H1 (cell line): Measurements from ENCODE around the gene FRMPD2. TPM values are rescaled to one million over a fixed set of nuclear protein-coding genes. Genes with fewer than 3 reads are reported as not detected.
A peak's percentile ranks its signal among the peaks of the same experiment; 100 is the strongest.

Source experiments
- CTCF ChIA-PET: fragments of 300-600 bp; sonication (Branson Sonifier 250); formaldehyde crosslinking; loops from one replicate; lab custom pipeline; 2021; ENCODE audit not compliant: partially characterized antibody; lab: Charles Lee
- POLR2A ChIA-PET: fragments of 300-600 bp; sonication (Branson Sonifier 250); formaldehyde crosslinking; loops from one replicate; lab custom pipeline; 2021; ENCODE audit warnings: inconsistent platforms; ENCODE audit not compliant: partially characterized antibody; lab: Charles Lee
- DNase-seq, 2 experiments: peaks; one replicate each; pipeline versions ENCODE4 v3.0.0 to v3.0.0-alpha.2; 2010 to 2022; ENCODE audit warnings: low spot score in 2 of 2, low read depth in 1 of 2, mixed read lengths in 1 of 2
- FAIRE-seq: peaks from 2 replicates; lab custom pipeline; 2011; peaks lifted over from hg19 to GRCh38; lab: Jason Lieb, UNC
- H2AFZ ChIP-seq: 2 replicates; pipeline ENCODE4 v1.8.1; 2012; ENCODE audit warnings: low read length, inconsistent platforms
- H2AK5ac ChIP-seq: 2 replicates; pipeline ENCODE4 v1.6.1; 2013; ENCODE audit warnings: low read depth, low read length
- H2BK120ac ChIP-seq: replicated peaks from 2 replicates; pipeline ENCODE3; 2013; ENCODE audit warnings: low read depth, low read length, inconsistent platforms
- H2BK12ac ChIP-seq: 2 replicates; pipeline ENCODE4 v1.6.1; 2013; ENCODE audit warnings: low read depth, low read length
- H2BK15ac ChIP-seq: 2 replicates; pipeline ENCODE4 v1.6.1; 2013; ENCODE audit warnings: low read length
- H2BK20ac ChIP-seq: 2 replicates; pipeline ENCODE4 v1.6.1; 2013; ENCODE audit warnings: low read length
- H2BK5ac ChIP-seq: 2 replicates; pipeline ENCODE4 v1.6.1; 2013; ENCODE audit warnings: low read depth, low read length
- H3K14ac ChIP-seq: 2 replicates; pipeline ENCODE4 v1.6.1; 2013; ENCODE audit warnings: inconsistent platforms; ENCODE audit not compliant: insufficient read length
- H3K18ac ChIP-seq: 2 replicates; pipeline ENCODE4 v1.6.1; 2013; ENCODE audit warnings: low read length; ENCODE audit errors: extremely low read depth
- H3K23ac ChIP-seq: 2 replicates; pipeline ENCODE4 v1.6.1; 2013; ENCODE audit warnings: inconsistent platforms; ENCODE audit not compliant: insufficient read length
- H3K23me2 ChIP-seq: 2 replicates; pipeline ENCODE4 v1.6.1; 2013; ENCODE audit warnings: low read depth, low read length
- H3K27ac ChIP-seq: 2 replicates; pipeline ENCODE4 v1.6.1; 2011; ENCODE audit warnings: low read depth, low read length, inconsistent platforms
- H3K27me3 ChIP-seq, 4 experiments: replicated peaks in 1 of 4; 1 replicate in 1 of 4; 2 replicates in 3 of 4; pipeline versions ENCODE4 v1.6.1 to v1.8.1; 2011 to 2013; ENCODE audit warnings: low read length in 3 of 4, mild to moderate bottlenecking in 3 of 4, inconsistent platforms in 2 of 4, mixed read lengths in 2 of 4, moderate library complexity in 1 of 4; ENCODE audit not compliant: control insufficient read depth in 3 of 4, insufficient read depth in 3 of 4; ENCODE audit errors: extremely low read depth in 1 of 4
- H3K36me3 ChIP-seq, 4 experiments: 2 replicates each; pipeline versions ENCODE4 v1.6.1 to v1.8.1; 2011 to 2013; ENCODE audit warnings: mild to moderate bottlenecking in 4 of 4, low read length in 3 of 4, moderate library complexity in 2 of 4, control low read depth in 1 of 4, inconsistent platforms in 1 of 4; ENCODE audit not compliant: insufficient read depth in 4 of 4, control insufficient read depth in 2 of 4
- H3K4ac ChIP-seq: replicated peaks from 2 replicates; pipeline ENCODE3; 2013; ENCODE audit warnings: low read length, low read depth, mixed read lengths, inconsistent platforms; ENCODE audit not compliant: insufficient read length
- H3K4me1 ChIP-seq, 4 experiments: replicated peaks in 1 of 4; 1 replicate in 1 of 4; 2 replicates in 3 of 4; pipeline versions ENCODE4 v1.6.1 to v1.8.1; 2011 to 2013; ENCODE audit warnings: low read length in 3 of 4, inconsistent platforms in 2 of 4, mixed read lengths in 1 of 4; ENCODE audit not compliant: insufficient read depth in 4 of 4, control insufficient read depth in 3 of 4
- H3K4me2 ChIP-seq, 2 experiments: 2 replicates each; pipeline versions ENCODE4 v1.6.1 to v1.8.1; 2011 to 2013; ENCODE audit warnings: low read depth in 2 of 2, low read length in 2 of 2, control low read depth in 1 of 2, inconsistent platforms in 1 of 2, mild to moderate bottlenecking in 1 of 2; ENCODE audit not compliant: insufficient read depth in 1 of 2
- H3K4me3 ChIP-seq, 4 experiments: fragments of 200-600, 300-600 bp in 1 of 4; sonication (generic), shearing (Covaris generic), sonication (Bioruptor Twin) in 1 of 4; 2 replicates each; pipeline versions ENCODE4 v1.5.1 to v1.8.1; 2011 to 2016; ENCODE audit warnings: low read length in 4 of 4, low read depth in 3 of 4, control low read depth in 2 of 4, inconsistent platforms in 2 of 4, mild to moderate bottlenecking in 2 of 4, mixed read lengths in 1 of 4, moderate library complexity in 1 of 4; ENCODE audit not compliant: insufficient read depth in 2 of 4; ENCODE audit errors: extremely low read depth in 1 of 4
- H3K56ac ChIP-seq: replicated peaks from 2 replicates; pipeline ENCODE3; 2013; ENCODE audit warnings: low read depth, mild to moderate bottlenecking, mixed read lengths, low read length, inconsistent platforms; ENCODE audit not compliant: insufficient read length
- H3K79me1 ChIP-seq: 2 replicates; pipeline ENCODE4 v1.6.1; 2013; ENCODE audit warnings: low read depth, low read length, control low read depth
- H3K79me2 ChIP-seq, 2 experiments: 2 replicates each; pipeline versions ENCODE4 v1.6.1 to v1.8.1; 2012 to 2013; ENCODE audit warnings: low read length in 2 of 2, mild to moderate bottlenecking in 2 of 2, inconsistent platforms in 1 of 2; ENCODE audit not compliant: insufficient read depth in 2 of 2, control insufficient read depth in 1 of 2
- H3K9ac ChIP-seq, 4 experiments: replicated peaks in 1 of 4; 1 replicate in 1 of 4; 2 replicates in 3 of 4; pipeline versions ENCODE4 v1.6.1 to v1.8.1; 2011 to 2013; ENCODE audit warnings: low read depth in 3 of 4, low read length in 3 of 4, control low read depth in 2 of 4, mild to moderate bottlenecking in 2 of 4, moderate library complexity in 2 of 4, inconsistent platforms in 1 of 4; ENCODE audit errors: extremely low read depth in 1 of 4
- H3K9me3 ChIP-seq, 2 experiments: 2 replicates each; pipeline versions ENCODE4 v1.6.1 to v1.8.1; 2012 to 2013; ENCODE audit warnings: mild to moderate bottlenecking in 2 of 2, moderate library complexity in 2 of 2, control low read depth in 1 of 2, inconsistent platforms in 1 of 2, low read depth in 1 of 2, low read length in 1 of 2, mixed read lengths in 1 of 2; ENCODE audit not compliant: insufficient read depth in 2 of 2
- H4K20me1 ChIP-seq, 2 experiments: replicated peaks in 1 of 2; 2 replicates each; pipeline versions ENCODE3 to v1.8.1; 2011 to 2013; ENCODE audit warnings: inconsistent platforms in 2 of 2, low read length in 2 of 2, mild to moderate bottlenecking in 1 of 2; ENCODE audit not compliant: insufficient read depth in 2 of 2, control insufficient read depth in 1 of 2
- H4K5ac ChIP-seq: 2 replicates; pipeline ENCODE4 v1.6.1; 2013; ENCODE audit warnings: low read length, low read depth, mixed read lengths, inconsistent platforms; ENCODE audit not compliant: insufficient read length
- H4K8ac ChIP-seq: 2 replicates; pipeline ENCODE4 v1.8.0; 2013; ENCODE audit warnings: mild to moderate bottlenecking, moderate library complexity, low read length, inconsistent platforms; ENCODE audit not compliant: insufficient read depth; ENCODE audit errors: extremely low read depth
- H4K91ac ChIP-seq: replicated peaks from 2 replicates; pipeline ENCODE3; 2013; ENCODE audit warnings: low read length, mixed read lengths, inconsistent platforms; ENCODE audit not compliant: insufficient read length
- EP300 ChIP-seq, 2 experiments: IDR thresholded peaks; 1 replicate in 1 of 2; 2 replicates in 1 of 2; pipeline ENCODE4 v1.6.1; 2011 to 2012; ENCODE audit warnings: low read depth in 2 of 2, low read length in 2 of 2, mild to moderate bottlenecking in 2 of 2, borderline replicate concordance in 1 of 2, inconsistent platforms in 1 of 2, moderate library complexity in 1 of 2
- GTF2F1 ChIP-seq: IDR thresholded peaks from 2 replicates; pipeline ENCODE4 v1.6.1; 2012; ENCODE audit warnings: low read depth, low read length, improper control_type of control experiment, borderline replicate concordance
- PHF8 ChIP-seq: fragments of 200-600 bp; sonication (generic); conservative IDR thresholded peaks from 2 replicates; pipeline ENCODE4 v1.7.1; 2012; ENCODE audit warnings: low read depth, mild to moderate bottlenecking, inconsistent platforms, low read length, moderate library complexity
- POLR2AphosphoS5 ChIP-seq: IDR thresholded peaks from 2 replicates; pipeline ENCODE4 v1.6.1; 2011; ENCODE audit warnings: low read depth, low read length
- POU5F1 ChIP-seq: IDR thresholded peaks from 2 replicates; pipeline ENCODE4 v1.6.1; 2011; ENCODE audit warnings: low read depth, mild to moderate bottlenecking, low read length, moderate library complexity
- RNF2 ChIP-seq: fragments of 200-900, 300-1000 bp; sonication (generic); IDR thresholded peaks from 2 replicates; pipeline ENCODE4 v1.7.1; 2016; ENCODE audit warnings: borderline replicate concordance, low read depth, mild to moderate bottlenecking, antibody characterized with exemption, low read length; ENCODE audit not compliant: poor library complexity, severe bottlenecking; ENCODE audit errors: missing control alignments
- SP2 ChIP-seq: IDR thresholded peaks from 2 replicates; pipeline ENCODE4 v1.6.1; 2012; ENCODE audit warnings: mild to moderate bottlenecking, low read length, inconsistent platforms
- TBP ChIP-seq: IDR thresholded peaks from 2 replicates; pipeline ENCODE4 v1.6.1; 2011; ENCODE audit warnings: low read depth, low read length, improper control_type of control experiment
- ZNF274 ChIP-seq: IDR thresholded peaks from 2 replicates; pipeline ENCODE4 v1.7.0; 2012; ENCODE audit warnings: low read length, borderline replicate concordance; ENCODE audit errors: extremely low read depth
- WGBS, 2 experiments: shearing (Covaris generic) in 1 of 2; methylation state at CpG; one replicate each; pipeline versions ENCODE4 v1.1.6 to v1.1.7; 2013 to 2015; ENCODE audit warnings: low lambda C conversion rate in 2 of 2, mixed read lengths in 2 of 2, inconsistent platforms in 1 of 2, low coverage in 1 of 2, missing lambda C conversion rate in 1 of 2; ENCODE audit not compliant: insufficient replicate concordance in 2 of 2, insufficient coverage in 1 of 2, insufficient read length in 1 of 2; ENCODE audit errors: extremely low coverage in 1 of 2, missing lambda C conversion rate in 1 of 2; 5-methylcytosine and 5-hydroxymethylcytosine counted together
- polyA plus RNA-seq, 7 experiments: library from polyadenylated mRNA; depleted of rRNA in 3 of 7; stranded (reverse) in 5 of 7; unstranded in 2 of 7; fragments of >200 nt in 5 of 7; fragments of 200-250 nt in 2 of 7; gene quantifications; 1 replicate in 5 of 7; 2 replicates in 1 of 7; 4 replicates in 1 of 7; pipeline versions ENCODE4 v1.2.1 to v1.2.3, GENCODE V29; 2011 to 2013; ENCODE audit warnings: missing spikeins in 2 of 7, mixed read lengths in 2 of 7
- total RNA-seq: library from RNA; stranded (reverse); fragmentation: NEBNext Ultra II Directional; extraction: Animal tissue kit (Norgen Biotek cat#: 25700); gene quantifications from 2 replicates; pipeline ENCODE4 v1.2.1, GENCODE V29; 2021
- TF ChIP-seq, protein P1 (sequence below): IDR thresholded peaks from 2 replicates; pipeline ENCODE4 v1.6.1; 2012; ENCODE audit warnings: low read length, inconsistent platforms

FRMPD2 gene
- total and polyA plus RNA-seq, 2 of the 8 experiments (the other 6 are each of a cell fraction or from before 2014, with no cell fraction given) = 0.07 to 0.47 TPM

DNA sequence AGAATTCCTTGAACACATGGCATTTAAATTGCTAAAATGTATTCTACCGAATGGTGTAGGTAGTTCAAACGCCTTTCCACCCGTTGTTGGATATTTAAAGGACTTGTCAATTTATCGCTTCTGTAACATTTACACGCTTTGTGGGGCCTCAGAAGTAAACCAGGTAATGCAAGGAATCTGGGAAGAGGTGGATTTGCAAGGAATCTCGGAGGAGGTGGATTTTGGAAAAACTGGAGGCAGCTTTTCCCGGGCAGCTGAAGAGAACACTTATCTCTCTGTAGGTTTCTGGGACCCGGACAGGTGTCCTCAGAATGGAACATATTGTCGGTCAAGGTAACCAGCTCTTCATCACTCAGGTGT lies 31.4 kb upstream of the FRMPD2 start:
- FAIRE-seq = no peak
- 81% methylated on average over 9 of the region's 9 CpGs; no CpG with 5 or more reads in 1 of the 2 experiments for WGBS, 2 experiments
- peak overlapping the region in 1 of 4 experiments; percentile 35; a peak in 2 of 8 replicates for H3K4me3 ChIP-seq

More for the DNA sequence above, 31.4 kb upstream of the FRMPD2 start:
- H3K79me1 ChIP-seq = no peaks in the 10 kb centered on the region; the same call in 1 of the 2 replicates
- no peak overlapping the region for H2BK5ac ChIP-seq
- H3K23ac ChIP-seq = no peak overlapping the region
- H3K18ac ChIP-seq = peak overlapping the region; percentile 51; the same call in 1 of the 2 replicates
- no peaks in the 10 kb centered on the region for H3K27me3 ChIP-seq
- peak overlapping the region; percentile 76 for H4K8ac ChIP-seq
- no peaks in the 10 kb centered on the region for H3K36me3 ChIP-seq
- no peak overlapping the region for H3K9ac ChIP-seq
- no peak overlapping the region for H3K56ac ChIP-seq
- H2BK12ac ChIP-seq = no peak overlapping the region; the same call in 1 of the 2 replicates
- POLR2A ChIA-PET = interaction anchor here (0.8 kb wide), 1 partner anchor 57 kb away, joined by 3 read pairs; no protein-coding TSS in a partner anchor
- no peak for DNase-seq
- no peak overlapping the region for H3K4ac ChIP-seq
- no peaks in the 10 kb centered on the region for H3K9me3 ChIP-seq
- no peak overlapping the region for H4K5ac ChIP-seq
- CTCF ChIA-PET = interaction anchor here (0.6 kb wide), 1 partner anchor 78 kb away, joined by 3 read pairs; no protein-coding TSS in a partner anchor
- H2BK120ac ChIP-seq = no peak overlapping the region
- peaks cover 0 to 6% of the 10 kb centered on the region in 2 experiments for H4K20me1 ChIP-seq
- H2AK5ac ChIP-seq = no peak overlapping the region
- H2BK20ac ChIP-seq = no peak overlapping the region
- no peak overlapping the region; the same call in 1 of the 2 replicates for H2AFZ ChIP-seq
- H3K23me2 ChIP-seq = peaks cover 4% of the 10 kb centered on the region
- no peaks in the 10 kb centered on the region; a peak in 1 of 7 replicates for H3K4me1 ChIP-seq
- H3K79me2 ChIP-seq = peaks cover 5 to 38% of the 10 kb centered on the region in 2 experiments; a peak in 3 of 4 replicates
- no peak overlapping the region for H3K14ac ChIP-seq
- H4K91ac ChIP-seq = peak overlapping the region; percentile 49
- no peak overlapping the region for H3K27ac ChIP-seq
- TF ChIP-seq POU5F1 (no peak), PHF8 (no peak), TBP (no peak), SP2 (no peak), GTF2F1 (no peak), RNF2 (no peak), EP300 (IDR thresholded peaks at IDR 0.05; ENCODE audit: borderline replicate concordance in 1 of 2, low read depth in 2 of 2, low read length in 2 of 2) (no peak), ZNF274 (no peak), POLR2AphosphoS5 (no peak)
- TF ChIP-seq, protein P1, sequence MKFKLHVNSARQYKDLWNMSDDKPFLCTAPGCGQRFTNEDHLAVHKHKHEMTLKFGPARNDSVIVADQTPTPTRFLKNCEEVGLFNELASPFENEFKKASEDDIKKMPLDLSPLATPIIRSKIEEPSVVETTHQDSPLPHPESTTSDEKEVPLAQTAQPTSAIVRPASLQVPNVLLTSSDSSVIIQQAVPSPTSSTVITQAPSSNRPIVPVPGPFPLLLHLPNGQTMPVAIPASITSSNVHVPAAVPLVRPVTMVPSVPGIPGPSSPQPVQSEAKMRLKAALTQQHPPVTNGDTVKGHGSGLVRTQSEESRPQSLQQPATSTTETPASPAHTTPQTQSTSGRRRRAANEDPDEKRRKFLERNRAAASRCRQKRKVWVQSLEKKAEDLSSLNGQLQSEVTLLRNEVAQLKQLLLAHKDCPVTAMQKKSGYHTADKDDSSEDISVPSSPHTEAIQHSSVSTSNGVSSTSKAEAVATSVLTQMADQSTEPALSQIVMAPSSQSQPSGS = no peak
- H2BK15ac ChIP-seq = no peak overlapping the region
- H3K4me2 ChIP-seq = peak overlapping the region; percentile 40 to 47
